IPS DF 4.7 (cell line): Measurements from ENCODE around the gene FBXL13.

Source experiments
- DNase-seq: peaks from one replicate; pipeline ENCODE4 v3.0.0-alpha.2; 2013; ENCODE audit warnings: low spot score; ENCODE audit errors: extremely low read depth

FBXL13 gene

DNA sequence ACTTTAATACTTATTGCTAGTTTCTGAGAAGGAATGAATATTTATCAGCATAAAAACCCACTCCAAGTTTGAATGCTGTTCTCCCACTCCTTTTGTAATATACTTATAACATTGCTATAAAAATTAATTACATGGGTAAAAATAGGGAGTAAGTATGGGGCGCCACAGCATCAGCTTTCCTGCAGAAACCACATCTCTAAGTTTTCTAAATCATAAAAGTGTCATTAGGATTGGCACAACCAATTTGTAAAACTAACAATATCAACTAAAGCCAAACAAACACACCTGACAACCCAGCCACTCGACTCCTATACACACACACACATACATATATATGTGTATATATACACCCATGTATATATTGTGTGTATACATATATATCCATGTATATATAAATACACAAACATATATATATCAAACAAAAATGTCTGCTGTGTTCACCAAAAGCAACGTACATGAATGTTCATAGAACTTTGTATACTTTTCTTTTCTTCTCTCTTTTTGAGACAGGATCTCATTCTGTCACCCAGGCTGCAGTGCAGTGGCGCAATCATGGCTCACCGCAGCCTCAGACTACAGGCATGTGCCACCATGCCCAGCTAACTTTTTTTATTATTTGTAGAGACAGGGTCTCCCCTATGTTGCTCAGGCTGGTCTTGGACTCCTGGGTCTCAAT is 176.6 kb downstream of the FBXL13 start:
- no peak for DNase-seq

DNA sequence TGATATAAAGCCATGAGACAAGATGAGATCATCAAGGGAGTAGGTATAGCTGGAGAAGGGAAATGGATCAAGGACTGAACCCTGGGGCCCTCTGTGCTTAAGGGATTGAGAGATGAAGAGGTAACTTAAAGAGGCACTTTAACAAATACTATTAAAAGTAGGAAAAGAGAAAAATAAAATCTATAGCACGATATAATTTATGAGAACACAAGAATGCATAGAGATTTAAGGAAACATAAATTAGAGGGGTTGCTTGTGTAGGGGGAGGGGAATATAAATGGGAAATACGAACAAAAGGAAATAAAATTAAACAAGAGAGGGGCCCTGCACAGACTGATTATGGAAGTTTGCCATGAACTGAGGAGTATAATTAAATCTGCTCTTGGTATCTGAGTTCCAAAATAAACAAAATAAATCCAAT is 177.4 kb downstream of the FBXL13 start:
- DNase-seq, result no peak

DNA sequence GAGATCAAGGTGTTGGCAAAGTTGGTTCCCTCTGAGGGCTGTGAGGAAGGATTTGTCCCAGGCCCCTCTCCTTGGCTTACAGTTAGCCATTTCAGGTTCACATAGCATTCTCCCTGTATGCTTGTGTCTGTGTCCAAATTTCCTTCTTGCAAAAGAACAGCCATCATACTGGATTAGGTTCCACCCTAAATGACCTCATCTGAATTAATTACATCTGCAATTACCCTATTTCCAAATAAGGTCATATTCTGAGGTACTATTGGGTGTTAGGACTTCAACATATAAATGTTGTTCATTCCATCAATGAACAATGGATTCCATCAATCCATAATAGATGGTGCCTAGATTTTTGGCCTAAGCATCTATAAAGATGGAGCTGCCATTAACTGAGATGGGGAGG is 178.0 kb downstream of the FBXL13 start:
- no peak for DNase-seq

DNA sequence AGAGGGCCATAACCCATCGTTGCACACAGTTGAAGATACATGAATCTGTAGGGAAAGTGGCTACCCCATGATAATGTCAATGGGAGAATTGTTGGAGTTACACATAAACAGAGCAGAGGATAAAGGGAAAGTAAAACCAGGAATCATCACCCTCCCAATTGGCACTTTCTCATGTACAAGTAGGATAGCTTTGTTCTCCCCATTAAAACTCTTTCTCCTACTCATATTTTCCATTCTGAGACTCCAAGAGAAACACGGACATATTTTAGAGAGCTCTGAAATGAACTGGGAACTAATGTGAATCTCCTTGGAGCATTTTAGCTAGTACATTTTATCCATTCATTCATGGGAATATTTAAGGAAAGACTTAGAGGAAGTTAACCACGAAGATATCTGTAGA is 179.0 kb downstream of the FBXL13 start:
- no peak for DNase-seq

GRCh38 chr7:102892631-102893278 is 181.8 kb downstream of the FBXL13 start:
- no peak for DNase-seq

- DNase-seq, result no peak
Observed at GRCh38 chr7:102891693-102892261, 182.8 kb downstream of the FBXL13 start.

DNA sequence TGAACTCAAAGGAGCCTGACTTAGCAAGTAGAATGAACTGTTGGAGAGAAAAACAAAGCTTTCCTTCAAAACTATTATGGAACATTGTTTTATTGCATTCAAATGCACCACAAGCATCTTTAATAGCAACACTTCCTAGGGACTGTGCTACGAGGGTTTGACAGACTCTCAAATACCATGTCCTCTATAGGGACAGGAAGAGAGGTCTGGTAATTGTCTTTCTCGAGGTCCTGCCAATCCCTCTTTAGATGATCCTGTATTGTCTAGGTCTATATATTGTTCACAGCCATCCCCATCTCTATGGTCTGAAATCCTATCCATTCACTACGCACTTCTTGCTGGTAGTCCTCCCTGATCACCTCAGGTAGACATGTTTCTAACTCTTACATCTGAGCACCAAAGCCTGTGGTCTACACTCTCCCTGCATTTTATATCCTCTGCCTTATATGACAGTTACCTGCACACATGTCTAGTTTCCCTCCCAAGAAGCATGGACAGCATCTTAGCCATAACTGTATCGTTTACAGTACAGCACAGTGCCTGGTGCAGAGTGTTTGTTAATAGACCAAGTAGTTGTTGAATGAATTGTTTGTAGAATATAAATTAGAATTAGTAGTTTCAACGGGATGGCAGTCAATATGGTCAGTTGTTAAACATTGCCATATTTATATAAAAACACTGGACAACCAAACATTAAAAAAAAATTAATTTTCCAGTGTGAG is 183.5 kb downstream of the FBXL13 start:
- no peak for DNase-seq

- DNase-seq, result no peak
Observed at GRCh38 chr7:102890292-102890970, 184.2 kb downstream of the FBXL13 start.

DNA sequence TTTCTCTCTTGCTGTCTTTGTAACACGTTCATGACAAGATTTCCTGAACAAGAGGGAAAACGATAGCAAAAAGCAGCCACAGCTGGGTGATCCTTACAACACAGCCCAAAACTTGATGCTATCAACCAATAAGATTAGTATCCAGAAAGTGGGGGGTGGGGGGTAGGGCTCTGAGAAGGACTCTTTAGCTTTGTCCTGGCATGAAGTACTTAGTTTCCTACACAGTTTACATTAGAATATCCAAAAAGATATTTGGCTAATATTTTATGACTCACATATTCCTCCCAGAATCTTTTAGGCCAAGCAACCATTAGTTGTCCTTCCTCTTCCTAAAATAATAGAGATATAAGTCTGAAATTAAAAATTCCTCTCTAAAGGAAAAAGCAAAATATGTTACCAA is 184.7 kb downstream of the FBXL13 start:
- DNase-seq, result no peak

DNA sequence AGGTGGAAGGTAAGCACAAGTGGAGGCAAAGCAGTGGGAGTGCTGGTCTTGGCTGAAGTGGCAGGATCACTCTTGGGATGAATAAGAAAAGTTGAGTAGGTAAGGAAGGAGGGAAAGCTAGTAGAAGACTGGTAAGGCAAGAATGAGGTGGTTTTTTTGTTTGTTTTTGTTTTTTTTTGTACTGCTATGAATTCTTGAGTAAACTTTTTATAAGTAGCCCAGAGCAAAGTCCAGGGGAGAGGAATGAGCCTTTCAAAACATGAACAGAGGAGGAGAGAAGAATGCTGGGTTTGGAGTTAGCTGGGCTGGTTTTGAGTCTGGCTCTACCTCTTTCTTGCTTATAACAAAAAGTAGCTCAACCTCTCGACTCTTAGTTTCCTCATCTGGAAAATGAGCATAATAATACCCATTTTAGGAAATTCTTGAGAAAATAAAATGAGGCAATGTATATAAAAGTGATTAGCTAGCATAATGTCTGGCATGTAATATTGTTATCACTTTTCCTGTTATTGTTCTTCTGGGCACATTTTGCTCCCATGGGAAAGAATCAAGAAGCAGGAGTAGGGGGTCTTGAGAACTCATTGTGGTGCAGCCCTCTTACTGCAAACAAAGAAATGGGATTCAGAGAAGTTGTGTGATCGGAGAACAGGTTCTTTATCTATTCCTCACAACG is 185.9 kb downstream of the FBXL13 start:
- no peak for DNase-seq

DNA sequence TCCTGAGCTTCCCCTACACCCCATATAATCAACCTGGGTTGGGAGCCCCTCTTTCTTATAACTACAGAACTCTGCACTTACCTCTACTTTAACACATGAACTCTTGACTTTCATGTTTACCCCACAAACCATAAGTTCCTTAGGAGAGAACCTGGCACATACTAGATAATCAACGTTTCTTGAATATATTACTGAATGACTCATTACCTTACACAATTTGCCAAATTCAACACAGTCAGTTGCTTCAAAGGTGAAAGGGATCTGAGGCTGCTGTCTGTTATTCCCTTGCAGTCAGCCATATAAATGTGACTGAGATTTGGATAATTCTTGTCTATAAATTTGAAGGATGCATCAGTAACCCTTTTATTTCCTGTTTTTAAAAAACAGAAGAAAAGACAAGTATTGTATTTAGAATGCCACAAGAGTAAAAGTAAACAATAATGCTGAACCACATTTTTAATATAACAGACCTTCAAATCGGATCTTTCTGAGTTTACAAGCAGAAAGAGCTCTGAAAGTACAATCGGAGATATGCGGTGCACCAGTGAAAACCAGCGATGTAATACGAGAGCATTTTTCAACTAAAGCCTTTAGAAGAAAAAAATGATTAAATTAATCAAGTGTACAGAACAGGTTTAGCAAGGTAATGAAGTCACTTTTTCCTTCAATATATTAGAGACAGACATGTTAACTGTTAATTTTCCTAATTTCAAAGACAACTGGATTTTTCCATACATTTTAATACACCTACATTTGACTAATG is 191.3 kb downstream of the FBXL13 start:
- no peak for DNase-seq

- no peak for DNase-seq
Observed at GRCh38 chr7:102875700-102876295, 198.8 kb downstream of the FBXL13 start.

DNA sequence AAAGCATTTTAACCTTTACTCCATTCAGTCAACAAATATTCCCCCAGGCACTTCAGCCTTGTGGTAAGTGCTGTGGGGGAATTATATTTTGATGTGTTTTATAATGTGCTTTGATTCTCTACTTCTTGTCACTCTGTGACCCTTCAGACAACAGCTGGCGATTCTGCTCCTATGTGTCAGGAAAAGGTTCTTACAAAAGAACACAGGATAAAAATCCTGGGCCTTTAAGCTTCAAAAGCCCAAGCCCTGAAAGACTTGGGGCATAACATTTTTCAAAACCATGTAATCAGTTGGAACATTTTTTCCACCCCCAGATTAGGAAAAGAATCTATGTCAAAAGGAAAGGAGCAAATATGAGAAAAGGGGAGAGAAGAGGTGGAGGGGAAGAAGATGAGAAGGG is 199.6 kb downstream of the FBXL13 start:
- no peak for DNase-seq

GRCh38 chr7:102874166-102874829 is 200.3 kb downstream of the FBXL13 start:
- no peak for DNase-seq

GRCh38 chr7:102873470-102874165 is 201.0 kb downstream of the FBXL13 start:
- no peak for DNase-seq

DNA sequence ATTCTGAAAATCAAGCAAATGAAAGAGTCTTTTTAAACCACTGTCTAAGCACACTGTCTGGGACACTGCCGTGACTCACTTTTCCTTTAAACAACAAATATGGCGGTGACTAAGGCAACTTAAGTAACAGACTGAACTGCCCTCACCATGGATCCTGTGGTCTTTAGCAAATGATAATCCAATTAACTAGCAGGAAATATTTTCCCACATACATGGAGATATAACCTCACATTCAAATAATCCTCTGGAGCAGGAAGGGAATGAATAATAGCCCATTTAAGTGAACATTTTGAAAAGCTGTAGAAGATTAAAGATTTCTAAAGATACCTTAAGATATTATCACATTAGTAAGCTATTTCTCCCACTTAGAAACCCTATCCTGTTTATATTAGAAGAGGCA is 202.1 kb downstream of the FBXL13 start:
- DNase-seq, result no peak

GRCh38 chr7:102869195-102869594 is 205.4 kb downstream of the FBXL13 start:
- DNase-seq, result no peak

DNA sequence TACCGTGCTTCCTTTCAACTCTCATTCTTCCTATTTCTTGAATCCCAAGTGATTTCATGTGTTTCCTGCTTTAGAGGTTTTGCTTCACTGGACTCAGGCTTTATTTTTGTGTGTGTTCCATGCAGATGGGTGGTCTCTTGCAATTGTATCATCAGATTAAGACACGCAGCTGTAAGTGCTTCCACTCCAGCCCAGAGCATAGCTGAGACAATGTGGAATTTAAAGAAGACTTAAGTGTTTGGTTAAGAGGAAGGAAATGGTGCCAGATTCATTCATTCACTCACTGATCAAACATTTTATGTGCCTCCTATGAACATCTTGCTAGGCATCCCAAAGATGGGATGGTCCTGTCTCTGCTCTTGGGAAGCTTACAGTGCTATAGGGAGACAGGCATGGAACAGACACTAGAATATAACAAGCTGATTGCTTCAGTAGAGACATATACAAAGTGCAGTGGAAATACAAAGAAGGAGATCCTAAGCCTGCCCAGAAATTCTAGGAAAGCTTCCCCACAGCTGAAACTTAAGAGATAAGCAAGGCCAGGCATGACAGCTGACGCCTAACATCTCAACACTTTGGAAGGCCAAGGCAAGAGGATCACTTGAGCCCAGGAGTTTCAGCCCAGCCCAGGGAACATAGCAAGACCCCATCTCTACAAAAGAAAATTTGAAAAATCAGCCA is 207.9 kb downstream of the FBXL13 start:
- DNase-seq, result no peak
